CD8-positive, alpha-beta memory T cell (primary cell): ENCODE data around the gene SFMBT1. TPM values are rescaled to one million over a fixed set of nuclear protein-coding genes. Genes with fewer than 3 reads are reported as not detected.
"Not testable (repeated sequence)": the region's sequence is repeated elsewhere in the genome, so short reads cannot be mapped to it uniquely, and the experiment has no call there.

Experiments used
- CTCF ChIA-PET: fragments of 350-600 bp; sonication (Branson Sonifier 250); formaldehyde crosslinking; loops from one replicate; lab custom pipeline; 2021; ENCODE audit warnings: antibody characterized with exemption; lab: Charles Lee
- POLR2A ChIA-PET: fragments of 350-600 bp; sonication (Branson Sonifier 250); formaldehyde crosslinking; loops from one replicate; lab custom pipeline; 2021; ENCODE audit warnings: antibody characterized with exemption; lab: Charles Lee
- DNase-seq, 5 donors: peaks; one replicate each; pipeline versions ENCODE4 v3.0.0 to v3.0.0-alpha.2; 2020 to 2022; ENCODE audit warnings: mixed read lengths in 1 of 5
- H3K27ac ChIP-seq: one replicate; pipeline ENCODE4 v1.7.0; 2013; ENCODE audit warnings: low read depth, mild to moderate bottlenecking, low read length, moderate library complexity
- H3K27me3 ChIP-seq: 2 replicates; pipeline ENCODE4 v1.7.0; 2013; ENCODE audit warnings: low read length, mild to moderate bottlenecking; ENCODE audit not compliant: insufficient read depth, poor library complexity, severe bottlenecking
- H3K36me3 ChIP-seq: 2 replicates; pipeline ENCODE4 v1.7.0; 2013; ENCODE audit warnings: mild to moderate bottlenecking, low read length, moderate library complexity; ENCODE audit not compliant: insufficient read depth
- H3K4me1 ChIP-seq: 2 replicates; pipeline ENCODE4 v1.7.0; 2013; ENCODE audit warnings: mild to moderate bottlenecking, low read length, moderate library complexity; ENCODE audit not compliant: insufficient read depth
- H3K4me3 ChIP-seq: 2 replicates; pipeline ENCODE4 v1.7.0; 2013; ENCODE audit warnings: mild to moderate bottlenecking, low read length
- H3K9me3 ChIP-seq: 2 replicates; pipeline ENCODE4 v1.7.0; 2013; ENCODE audit warnings: mild to moderate bottlenecking, low read length
- H3K27ac Mint-ChIP-seq, 8 donors: one replicate each; pipeline ENCODE4 v1.8.0; 2020 to 2021; ENCODE audit warnings: mixed read lengths in 8 of 8, mild to moderate bottlenecking in 6 of 8, inconsistent platforms in 3 of 8, moderate library complexity in 3 of 8
- H3K27me3 Mint-ChIP-seq, 2 donors: one replicate each; pipeline ENCODE4 v1.8.0; 2020 to 2021; ENCODE audit warnings: mixed read lengths in 2 of 2, mild to moderate bottlenecking in 1 of 2, moderate library complexity in 1 of 2
- H3K36me3 Mint-ChIP-seq, 3 donors: one replicate each; pipeline ENCODE4 v1.8.0; 2020 to 2021; ENCODE audit warnings: mixed read lengths in 3 of 3, inconsistent platforms in 1 of 3, mild to moderate bottlenecking in 1 of 3
- H3K4me1 Mint-ChIP-seq, 3 donors: one replicate each; pipeline ENCODE4 v1.8.0; 2020 to 2021; ENCODE audit warnings: mixed read lengths in 3 of 3, inconsistent platforms in 1 of 3, mild to moderate bottlenecking in 1 of 3
- H3K4me3 Mint-ChIP-seq, 7 donors: one replicate each; pipeline ENCODE4 v1.8.0; 2020 to 2021; ENCODE audit warnings: mixed read lengths in 7 of 7, mild to moderate bottlenecking in 6 of 7, moderate library complexity in 4 of 7, inconsistent platforms in 2 of 7
- H3K9me3 Mint-ChIP-seq, 5 donors: one replicate each; pipeline ENCODE4 v1.8.0; 2020 to 2022; ENCODE audit warnings: mixed read lengths in 5 of 5, mild to moderate bottlenecking in 3 of 5, moderate library complexity in 2 of 5, inconsistent platforms in 1 of 5
- polyA plus RNA-seq: library from polyadenylated mRNA; unstranded; fragments of 300-500 nt; fragmentation: Illumina TruSeq; gene quantifications from one replicate; pipeline ENCODE4 v1.2.3, GENCODE V29; 2021
- total RNA-seq, 2 experiments: library from RNA; stranded (reverse); gene quantifications; one replicate each; pipeline ENCODE4 v1.2.3, GENCODE V29; 2021

Gene SFMBT1
- total and polyA plus RNA-seq, 3 experiments from 2014 or later, result 17.0 to 21.0 (median 18.3) TPM

GRCh38 chr3:53040351-53040820, 5.5 kb downstream of the SFMBT1 start:
- Mint-ChIP-seq H3K4me1 (peaks cover 57 to 78% (median 75%) of the 10 kb centered on the region in 3 donors), H3K27ac (peak overlapping the region in 6 of 8 donors; percentile 1 to 71 (median 10)), H3K4me3 (peak overlapping the region in 2 of 7 donors; percentile 1 to 14)

GRCh38 chr3:53039376-53039752, 6.5 kb downstream of the SFMBT1 start:
- CTCF ChIA-PET, result no interaction called here
- no peak for DNase-seq
- H3K36me3 ChIP-seq, result no peaks in the 10 kb centered on the region
- no peak overlapping the region for H3K4me3 ChIP-seq
- no peaks in the 10 kb centered on the region for H3K9me3 ChIP-seq
- POLR2A ChIA-PET, result no interaction called here
- Mint-ChIP-seq H3K27ac (peak overlapping the region in 2 of 8 donors; percentile 1 to 66), H3K4me3 (no peak overlapping the region), H3K27me3 (no peaks in the 10 kb centered on the region), H3K4me1 (peaks cover 59 to 82% (median 78%) of the 10 kb centered on the region in 3 donors), H3K9me3 (no peaks in the 10 kb centered on the region), H3K36me3 (no peaks in the 10 kb centered on the region)
- no peak overlapping the region for H3K27ac ChIP-seq
- no peaks in the 10 kb centered on the region for H3K27me3 ChIP-seq
- peaks cover 62% of the 10 kb centered on the region for H3K4me1 ChIP-seq

More at GRCh38 chr3:53040351-53040820, 5.5 kb downstream of the SFMBT1 start:
- Histone ChIP-seq H3K4me3 (no peak overlapping the region), H3K27me3 (no peaks in the 10 kb centered on the region), H3K4me1 (peaks cover 57% of the 10 kb centered on the region), H3K36me3 (no peaks in the 10 kb centered on the region), H3K9me3 (no peaks in the 10 kb centered on the region), H3K27ac (no peak overlapping the region)
- POLR2A ChIA-PET, result no interaction called here
- Mint-ChIP-seq H3K27me3 (peaks cover 0 to 4% of the 10 kb centered on the region in 2 donors), H3K36me3 (peaks cover 0 to 5% (median 0%) of the 10 kb centered on the region in 3 donors), H3K9me3 (no peaks in the 10 kb centered on the region)
- CTCF ChIA-PET, result no interaction called here
- DNase-seq, result no peak

- DNase-seq, result no peak
- Mint-ChIP-seq H3K27ac (peak overlapping the region in 3 of 8 donors; percentile 1 to 66 (median 26)), H3K27me3 (no peaks in the 10 kb centered on the region), H3K9me3 (no peaks in the 10 kb centered on the region), H3K4me1 (peaks cover 53 to 76% (median 73%) of the 10 kb centered on the region in 3 donors), H3K36me3 (no peaks in the 10 kb centered on the region), H3K4me3 (peak overlapping the region in 1 of 7 donors; percentile 20)
- no peaks in the 10 kb centered on the region for H3K36me3 ChIP-seq
- no peak overlapping the region for H3K4me3 ChIP-seq
- H3K9me3 ChIP-seq, result no peaks in the 10 kb centered on the region
- H3K4me1 ChIP-seq, result peaks cover 56% of the 10 kb centered on the region
- no peaks in the 10 kb centered on the region for H3K27me3 ChIP-seq
- H3K27ac ChIP-seq, result no peak overlapping the region
- ChIA-PET CTCF (no interaction called here), POLR2A (no interaction called here)
These were observed 7.0 kb downstream of the SFMBT1 start for GRCh38 chr3:53038679-53039375.

GRCh38 chr3:53035825-53036619, 9.9 kb downstream of the SFMBT1 start:
- Histone ChIP-seq H3K4me1 (peaks cover 48% of the 10 kb centered on the region), H3K36me3 (no peaks in the 10 kb centered on the region), H3K9me3 (no peaks in the 10 kb centered on the region), H3K27ac (no peak overlapping the region), H3K27me3 (no peaks in the 10 kb centered on the region), H3K4me3 (no peak overlapping the region)
- CTCF ChIA-PET, result interaction anchor here (0.8 kb wide), 1 partner anchor 11 kb away, joined by 3 read pairs; no protein-coding TSS in a partner anchor
- H3K9me3 Mint-ChIP-seq, result no peaks in the 10 kb centered on the region
- no peaks in the 10 kb centered on the region for H3K36me3 Mint-ChIP-seq
- H3K27me3 Mint-ChIP-seq, result no peaks in the 10 kb centered on the region
- H3K27ac Mint-ChIP-seq, result peak overlapping the region in 7 of 8 donors; percentile 60 to 86 (median 66)
- DNase-seq, result no peak
- POLR2A ChIA-PET, result interaction anchor here (0.7 to 1.3 kb wide), 2 partner anchors 8 to 9 kb away, joined by 3 read pairs; partner anchors contain the start of gene SFMBT1
- peak overlapping the region in 6 of 7 donors; percentile 8 to 55 (median 24) for H3K4me3 Mint-ChIP-seq
- H3K4me1 Mint-ChIP-seq, result peaks cover 47 to 68% (median 63%) of the 10 kb centered on the region in 3 donors

GRCh38 chr3:53035018-53035417, 10.9 kb downstream of the SFMBT1 start:
- H3K4me3 ChIP-seq, H3K9me3 Mint-ChIP-seq, H3K27me3 ChIP-seq, H3K36me3 ChIP-seq, POLR2A ChIA-PET, DNase-seq, H3K27me3 Mint-ChIP-seq, H3K36me3 Mint-ChIP-seq, H3K27ac ChIP-seq, H3K9me3 ChIP-seq: not testable (repeated sequence)
- CTCF ChIA-PET, result interaction anchor here (0.8 to 1.4 kb wide), 2 partner anchors 9 to 101 kb away, joined by 3 to 4 read pairs; no protein-coding TSS in a partner anchor
- peak overlapping the region in 1 of 7 donors; percentile 37 for H3K4me3 Mint-ChIP-seq
- peak overlapping the region in 3 of 8 donors; percentile 52 to 78 (median 78) for H3K27ac Mint-ChIP-seq
- H3K4me1 ChIP-seq, result peaks cover 52% of the 10 kb centered on the region
- peaks cover 46 to 66% (median 64%) of the 10 kb centered on the region in 3 donors for H3K4me1 Mint-ChIP-seq

GRCh38 chr3:53034411-53034810, 11.5 kb downstream of the SFMBT1 start:
- DNase-seq, H3K9me3 ChIP-seq, H3K4me3 ChIP-seq, H3K27ac ChIP-seq, H3K4me3 Mint-ChIP-seq, H3K27me3 ChIP-seq, H3K9me3 Mint-ChIP-seq, H3K27ac Mint-ChIP-seq, H3K36me3 ChIP-seq, H3K36me3 Mint-ChIP-seq, H3K27me3 Mint-ChIP-seq: not testable (repeated sequence)
- CTCF ChIA-PET, result interaction anchor here (1.4 kb wide), 1 partner anchor 100 kb away, joined by 4 read pairs; no protein-coding TSS in a partner anchor
- peaks cover 54% of the 10 kb centered on the region for H3K4me1 ChIP-seq
- POLR2A ChIA-PET, result interaction anchor here (1.5 kb wide), 1 partner anchor 9 kb away, joined by 4 read pairs; no protein-coding TSS in a partner anchor
- peaks cover 45 to 66% (median 61%) of the 10 kb centered on the region in 3 donors for H3K4me1 Mint-ChIP-seq

- ChIA-PET CTCF (interaction anchor here (1.1 to 1.2 kb wide), 2 partner anchors 9 to 14 kb away, joined by 3 read pairs; no protein-coding TSS in a partner anchor), POLR2A (interaction anchor here (0.7 to 1.5 kb wide), 2 partner anchors 10 to 25 kb away, joined by 4 read pairs; no protein-coding TSS in a partner anchor)
- no peak overlapping the region for H3K27ac Mint-ChIP-seq
- peaks cover 42% of the 10 kb centered on the region for H3K4me1 ChIP-seq
- H3K4me3 Mint-ChIP-seq, result no peak overlapping the region
- H3K4me1 Mint-ChIP-seq, result peaks cover 36 to 51% (median 46%) of the 10 kb centered on the region in 3 donors
- no peak for DNase-seq
- no peak overlapping the region for H3K4me3 ChIP-seq
- no peaks in the 10 kb centered on the region for H3K27me3 ChIP-seq
- H3K36me3 Mint-ChIP-seq, result no peaks in the 10 kb centered on the region
- H3K27ac ChIP-seq, result no peak overlapping the region
- H3K27me3 Mint-ChIP-seq, result no peaks in the 10 kb centered on the region
- H3K9me3 Mint-ChIP-seq, result no peaks in the 10 kb centered on the region
- H3K36me3 ChIP-seq, result no peaks in the 10 kb centered on the region
- no peaks in the 10 kb centered on the region for H3K9me3 ChIP-seq
These were observed 13.3 kb downstream of the SFMBT1 start for GRCh38 chr3:53032609-53033008.
